CD4-positive, alpha-beta memory T cell (primary cell): ENCODE results near the gene FAM13C. TPM values are rescaled to one million over a fixed set of nuclear protein-coding genes. Genes with fewer than 3 reads are reported as not detected.

Experiments used
- CTCF ChIA-PET: fragments of 350-600 bp; sonication (Branson Sonifier 250); formaldehyde crosslinking; loops from one replicate; lab custom pipeline; 2021; ENCODE audit warnings: inconsistent platforms; ENCODE audit not compliant: partially characterized antibody; lab: Charles Lee
- POLR2A ChIA-PET: fragments of 350-600 bp; sonication (Branson Sonifier 250); formaldehyde crosslinking; loops from one replicate; lab custom pipeline; 2021; ENCODE audit not compliant: partially characterized antibody; lab: Charles Lee
- DNase-seq, 5 donors: peaks; one replicate each; pipeline versions ENCODE4 v3.0.0 to v3.0.0-alpha.2; 2020 to 2022; ENCODE audit warnings: mixed read lengths in 1 of 5
- H3K27ac ChIP-seq: one replicate; pipeline ENCODE4 v1.7.0; 2013; ENCODE audit warnings: low read depth, low read length
- H3K27me3 ChIP-seq: 2 replicates; pipeline ENCODE4 v1.7.0; 2013; ENCODE audit warnings: mild to moderate bottlenecking, low read length, moderate library complexity; ENCODE audit not compliant: insufficient read depth
- H3K36me3 ChIP-seq: 2 replicates; pipeline ENCODE4 v1.7.0; 2013; ENCODE audit warnings: mild to moderate bottlenecking, low read length, moderate library complexity; ENCODE audit not compliant: insufficient read depth
- H3K4me1 ChIP-seq: 2 replicates; pipeline ENCODE4 v1.7.0; 2013; ENCODE audit warnings: mild to moderate bottlenecking, low read length, moderate library complexity; ENCODE audit not compliant: insufficient read depth
- H3K4me3 ChIP-seq, 2 donors: one replicate each; pipeline ENCODE4 v1.7.0; 2013; ENCODE audit warnings: low read length in 2 of 2, mild to moderate bottlenecking in 1 of 2
- H3K9me3 ChIP-seq, 2 donors: one replicate each; pipeline ENCODE4 v1.7.0; 2013; ENCODE audit warnings: low read length in 2 of 2, control low read depth in 1 of 2; ENCODE audit not compliant: control insufficient read depth in 1 of 2
- H3K27ac Mint-ChIP-seq, 7 donors: one replicate each; pipeline ENCODE4 v1.8.0; 2020 to 2021; ENCODE audit warnings: mixed read lengths in 7 of 7, mild to moderate bottlenecking in 6 of 7, inconsistent platforms in 3 of 7, moderate library complexity in 3 of 7
- H3K27me3 Mint-ChIP-seq, 2 donors: one replicate each; pipeline ENCODE4 v1.8.0; 2020 to 2021; ENCODE audit warnings: mixed read lengths in 2 of 2
- H3K36me3 Mint-ChIP-seq, 2 donors: one replicate each; pipeline ENCODE4 v1.8.0; 2020 to 2021; ENCODE audit warnings: mixed read lengths in 2 of 2, inconsistent platforms in 1 of 2, mild to moderate bottlenecking in 1 of 2
- H3K4me1 Mint-ChIP-seq, 4 donors: one replicate each; pipeline ENCODE4 v1.8.0; 2020 to 2021; ENCODE audit warnings: mixed read lengths in 4 of 4, mild to moderate bottlenecking in 1 of 4
- H3K4me3 Mint-ChIP-seq, 8 donors: one replicate each; pipeline ENCODE4 v1.8.0; 2020 to 2021; ENCODE audit warnings: mixed read lengths in 8 of 8, mild to moderate bottlenecking in 7 of 8, moderate library complexity in 6 of 8, inconsistent platforms in 3 of 8
- H3K9me3 Mint-ChIP-seq, 8 donors: one replicate each; pipeline ENCODE4 v1.8.0; 2020 to 2021; ENCODE audit warnings: mixed read lengths in 8 of 8, mild to moderate bottlenecking in 5 of 8, inconsistent platforms in 3 of 8, moderate library complexity in 1 of 8
- intact Hi-C: fragments of 100-400 bp; cut with micrococcal nuclease; formaldehyde crosslinking; loops from one replicate; pipeline ENCODE4 v1.15.1; 2023
- polyA plus RNA-seq, 2 donors: library from polyadenylated mRNA; unstranded; fragments of 300-500 nt; fragmentation: Illumina TruSeq; gene quantifications; one replicate each; pipeline ENCODE4 v1.2.3, GENCODE V29; 2021
- total RNA-seq, 2 experiments: library from RNA; stranded (reverse); gene quantifications; one replicate each; pipeline ENCODE4 v1.2.3, GENCODE V29; 2021

Gene FAM13C
- total and polyA plus RNA-seq, 4 experiments from 2014 or later, result not detected

DNA sequence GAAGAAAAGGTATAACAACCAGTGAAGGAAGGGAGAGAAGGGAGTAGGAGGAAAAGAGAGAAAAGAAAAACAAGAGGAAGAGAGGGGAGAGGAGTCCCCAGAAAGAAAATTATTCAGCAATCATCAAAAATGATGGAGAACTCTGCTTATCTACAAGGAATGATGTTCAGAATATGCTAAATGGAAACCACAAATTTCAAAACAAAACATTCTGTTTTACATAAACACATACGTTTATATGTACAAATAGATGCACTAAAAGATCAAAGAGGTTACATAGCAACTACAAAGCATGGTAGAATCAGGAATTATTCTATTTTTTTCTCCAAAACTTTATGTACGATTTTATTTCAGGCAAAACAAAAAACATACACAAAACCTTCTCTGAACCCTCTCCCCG is 91.9 kb downstream of the FAM13C start:
- Mint-ChIP-seq H3K27ac (no peak overlapping the region), H3K27me3 (no peaks in the 10 kb centered on the region), H3K4me1 (no peaks in the 10 kb centered on the region), H3K4me3 (no peak overlapping the region), H3K36me3 (no peaks in the 10 kb centered on the region), H3K9me3 (peaks cover 0 to 8% (median 3%) of the 10 kb centered on the region in 8 donors)
- no peaks in the 10 kb centered on the region for H3K27me3 ChIP-seq
- CTCF ChIA-PET, result no interaction called here
- no peaks in the 10 kb centered on the region for H3K4me1 ChIP-seq
- POLR2A ChIA-PET, result no interaction called here
- H3K4me3 ChIP-seq, result no peak overlapping the region
- no peaks in the 10 kb centered on the region for H3K36me3 ChIP-seq
- intact Hi-C loops, result no loop called here
- DNase-seq, result no peak
- peaks cover 0 to 4% of the 10 kb centered on the region in 2 donors for H3K9me3 ChIP-seq
- H3K27ac ChIP-seq, result no peak overlapping the region

DNA sequence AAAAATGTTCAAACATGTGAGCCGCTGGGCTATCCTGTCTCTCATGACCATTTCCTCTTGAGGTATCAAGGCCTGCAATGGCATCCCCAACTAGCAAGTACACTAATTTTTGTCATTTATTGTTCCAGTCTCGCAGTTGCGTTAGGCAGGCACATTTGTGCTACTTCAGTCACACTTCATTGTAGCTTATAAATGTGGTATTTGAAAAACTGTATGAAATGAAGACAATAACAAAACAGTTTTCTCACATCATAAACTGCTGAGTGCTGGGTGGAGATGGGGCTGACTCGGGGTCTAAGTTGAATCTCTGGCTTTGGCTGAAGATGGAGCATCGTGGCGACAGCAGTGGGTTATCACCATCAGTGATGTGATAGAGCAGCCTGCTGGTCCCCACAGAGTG is 92.7 kb downstream of the FAM13C start:
- intact Hi-C loops, result no loop called here
- Histone ChIP-seq H3K36me3 (no peaks in the 10 kb centered on the region), H3K4me1 (no peaks in the 10 kb centered on the region), H3K27ac (no peak overlapping the region), H3K4me3 (no peak overlapping the region), H3K27me3 (no peaks in the 10 kb centered on the region), H3K9me3 (peaks cover 0 to 4% of the 10 kb centered on the region in 2 donors)
- Mint-ChIP-seq H3K4me3 (no peak overlapping the region), H3K27ac (no peak overlapping the region), H3K9me3 (peaks cover 0 to 8% (median 3%) of the 10 kb centered on the region in 8 donors), H3K27me3 (no peaks in the 10 kb centered on the region), H3K36me3 (no peaks in the 10 kb centered on the region), H3K4me1 (no peaks in the 10 kb centered on the region)
- ChIA-PET POLR2A (no interaction called here), CTCF (no interaction called here)
- no peak for DNase-seq

DNA sequence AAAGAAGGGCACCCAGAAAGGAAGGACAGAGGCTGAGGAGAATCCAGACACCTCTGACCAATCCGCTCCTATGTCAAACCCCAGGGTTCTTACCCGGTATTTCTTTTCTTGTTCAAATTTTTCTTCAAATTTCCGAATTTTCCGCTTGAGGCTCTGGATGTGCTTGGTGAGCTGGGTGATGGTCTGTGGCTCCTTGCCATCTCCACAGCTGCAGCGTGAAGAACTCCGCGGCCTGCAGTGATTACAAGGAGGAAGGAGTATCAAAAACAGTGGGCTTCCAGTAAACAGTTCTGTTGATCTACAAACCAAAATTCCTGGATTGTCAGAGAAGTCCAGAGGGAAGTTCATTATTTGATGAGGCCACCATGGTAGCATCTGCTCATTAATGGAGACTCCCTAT is 93.9 kb downstream of the FAM13C start:
- intact Hi-C loops, result no loop called here

DNA sequence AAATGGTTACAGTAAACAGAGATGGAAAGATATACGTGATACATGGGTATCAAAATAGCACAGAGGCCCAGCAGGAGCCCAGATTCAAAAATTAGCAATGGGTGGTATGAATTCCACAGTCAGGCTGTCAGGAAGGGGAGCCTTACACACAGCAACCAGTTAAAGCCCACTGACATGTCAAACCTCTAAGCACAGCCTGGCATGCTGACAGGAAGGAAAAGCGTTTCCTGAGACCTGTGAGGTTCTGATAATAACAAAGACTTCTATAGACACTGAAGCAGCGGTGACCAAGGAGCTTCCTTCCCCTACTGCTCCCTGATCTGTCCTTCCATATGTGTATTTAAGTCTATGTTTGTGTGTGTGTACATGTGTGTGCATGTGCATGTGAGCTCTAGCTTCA is 96.0 kb downstream of the FAM13C start:
- ChIA-PET POLR2A (no interaction called here), CTCF (no interaction called here)
- no peaks in the 10 kb centered on the region for H3K27me3 ChIP-seq
- intact Hi-C loops, result no loop called here
- H3K9me3 ChIP-seq, result no peaks in the 10 kb centered on the region
- no peaks in the 10 kb centered on the region for H3K36me3 ChIP-seq
- H3K4me1 Mint-ChIP-seq, result no peaks in the 10 kb centered on the region
- H3K27me3 Mint-ChIP-seq, result no peaks in the 10 kb centered on the region
- no peak overlapping the region for H3K4me3 Mint-ChIP-seq
- DNase-seq, result no peak
- H3K27ac Mint-ChIP-seq, result no peak overlapping the region
- peaks cover 0 to 11% (median 3%) of the 10 kb centered on the region in 8 donors for H3K9me3 Mint-ChIP-seq
- no peak overlapping the region for H3K4me3 ChIP-seq
- H3K4me1 ChIP-seq, result no peaks in the 10 kb centered on the region
- H3K27ac ChIP-seq, result no peak overlapping the region
- no peaks in the 10 kb centered on the region for H3K36me3 Mint-ChIP-seq

More for the DNA sequence above, 93.9 kb downstream of the FAM13C start:
- CTCF ChIA-PET, result no interaction called here
- Mint-ChIP-seq H3K36me3 (no peaks in the 10 kb centered on the region), H3K4me1 (no peaks in the 10 kb centered on the region), H3K27ac (no peak overlapping the region), H3K4me3 (no peak overlapping the region), H3K27me3 (no peaks in the 10 kb centered on the region), H3K9me3 (peaks cover 0 to 11% (median 3%) of the 10 kb centered on the region in 8 donors)
- Histone ChIP-seq H3K36me3 (no peaks in the 10 kb centered on the region), H3K27ac (no peak overlapping the region), H3K9me3 (peaks cover 0 to 4% of the 10 kb centered on the region in 2 donors), H3K4me3 (no peak overlapping the region), H3K4me1 (no peaks in the 10 kb centered on the region), H3K27me3 (no peaks in the 10 kb centered on the region)
- POLR2A ChIA-PET, result no interaction called here
- no peak for DNase-seq

DNA sequence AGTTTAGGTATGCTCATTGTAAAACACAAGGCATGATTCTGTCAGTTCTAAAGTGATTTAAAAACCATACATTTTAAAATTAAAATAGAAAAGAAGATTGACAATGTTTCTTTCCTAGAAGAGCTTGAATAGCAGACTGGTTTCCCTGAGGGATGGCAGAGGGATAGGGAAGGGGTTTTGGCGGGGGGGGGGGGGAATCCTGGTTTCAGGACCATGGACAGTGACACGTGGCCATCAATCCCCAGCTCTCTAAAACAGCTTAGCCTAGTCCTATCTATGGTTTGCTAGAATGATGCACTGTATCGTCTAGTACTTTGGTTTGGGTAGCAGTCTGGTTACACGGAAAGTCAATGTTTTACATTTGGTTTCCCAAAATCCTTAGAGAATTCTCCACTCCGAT is 97.2 kb downstream of the FAM13C start:
- H3K36me3 Mint-ChIP-seq, result no peaks in the 10 kb centered on the region

DNA sequence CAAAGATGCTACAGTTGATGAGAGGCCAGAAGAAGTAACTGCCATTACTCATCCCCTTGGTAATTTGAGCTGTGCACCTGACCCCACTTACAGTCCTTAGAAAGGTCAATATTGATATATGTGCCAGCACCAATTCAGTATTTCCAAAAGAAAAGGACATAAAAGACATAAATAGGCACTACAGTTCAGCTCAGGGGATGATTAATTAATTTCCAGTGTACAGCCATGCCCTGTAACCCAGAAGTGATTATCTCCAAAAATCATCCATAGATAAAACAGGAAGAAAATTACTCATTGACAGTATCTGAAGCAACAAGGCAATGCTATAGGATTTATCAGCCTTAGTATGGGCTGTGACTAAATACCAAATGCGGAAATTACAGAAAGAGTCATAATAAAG is 103.5 kb downstream of the FAM13C start:
- no peaks in the 10 kb centered on the region for H3K9me3 ChIP-seq
- DNase-seq, result no peak
- H3K4me1 ChIP-seq, result no peaks in the 10 kb centered on the region
- no peak overlapping the region for H3K27ac ChIP-seq
- no peaks in the 10 kb centered on the region for H3K27me3 ChIP-seq
- Mint-ChIP-seq H3K27me3 (no peaks in the 10 kb centered on the region), H3K4me3 (no peak overlapping the region), H3K4me1 (no peaks in the 10 kb centered on the region), H3K9me3 (no peaks in the 10 kb centered on the region), H3K27ac (no peak overlapping the region), H3K36me3 (no peaks in the 10 kb centered on the region)
- POLR2A ChIA-PET, result no interaction called here
- CTCF ChIA-PET, result no interaction called here
- intact Hi-C loops, result no loop called here
- H3K4me3 ChIP-seq, result no peak overlapping the region
- no peaks in the 10 kb centered on the region for H3K36me3 ChIP-seq

More for the DNA sequence above, 97.2 kb downstream of the FAM13C start:
- no peaks in the 10 kb centered on the region for H3K4me1 ChIP-seq
- ChIA-PET POLR2A (no interaction called here), CTCF (no interaction called here)
- H3K36me3 ChIP-seq, result no peaks in the 10 kb centered on the region
- H3K4me3 Mint-ChIP-seq, result no peak overlapping the region
- DNase-seq, result no peak
- H3K9me3 ChIP-seq, result no peaks in the 10 kb centered on the region
- H3K4me3 ChIP-seq, result no peak overlapping the region
- H3K4me1 Mint-ChIP-seq, result no peaks in the 10 kb centered on the region
- no peak overlapping the region for H3K27ac Mint-ChIP-seq
- no peak overlapping the region for H3K27ac ChIP-seq
- H3K9me3 Mint-ChIP-seq, result peaks cover 0 to 7% (median 3%) of the 10 kb centered on the region in 8 donors
- intact Hi-C loops, result no loop called here
- no peaks in the 10 kb centered on the region for H3K27me3 ChIP-seq
- no peaks in the 10 kb centered on the region for H3K27me3 Mint-ChIP-seq

DNA sequence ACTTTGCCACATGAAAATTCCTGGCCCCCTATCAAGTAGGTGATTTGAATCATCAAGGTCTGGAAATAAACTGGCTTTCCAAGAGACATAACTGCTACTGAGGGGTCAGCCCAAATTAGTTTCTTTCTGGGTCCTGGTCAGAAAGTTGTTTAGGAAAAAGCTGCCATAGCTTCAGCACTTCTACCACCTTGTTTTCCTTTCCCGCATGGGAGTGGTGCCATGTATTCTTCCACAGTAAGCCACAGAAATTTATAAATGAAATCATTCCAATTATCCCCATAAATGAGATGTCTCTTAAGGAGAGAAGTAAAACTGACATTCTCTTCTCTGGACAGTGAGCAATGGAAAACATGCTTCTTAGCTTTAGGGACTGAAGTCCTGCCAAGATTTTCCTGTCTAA is 105.1 kb downstream of the FAM13C start:
- no peak for DNase-seq
- H3K27me3 ChIP-seq, result no peaks in the 10 kb centered on the region
- POLR2A ChIA-PET, result no interaction called here
- H3K36me3 ChIP-seq, result no peaks in the 10 kb centered on the region
- Mint-ChIP-seq H3K27me3 (no peaks in the 10 kb centered on the region), H3K4me3 (no peak overlapping the region), H3K36me3 (no peaks in the 10 kb centered on the region), H3K27ac (no peak overlapping the region), H3K4me1 (no peaks in the 10 kb centered on the region), H3K9me3 (no peaks in the 10 kb centered on the region)
- CTCF ChIA-PET, result no interaction called here
- no peaks in the 10 kb centered on the region for H3K9me3 ChIP-seq
- no peak overlapping the region for H3K4me3 ChIP-seq
- no peak overlapping the region for H3K27ac ChIP-seq
- H3K4me1 ChIP-seq, result no peaks in the 10 kb centered on the region
- intact Hi-C loops, result no loop called here

DNA sequence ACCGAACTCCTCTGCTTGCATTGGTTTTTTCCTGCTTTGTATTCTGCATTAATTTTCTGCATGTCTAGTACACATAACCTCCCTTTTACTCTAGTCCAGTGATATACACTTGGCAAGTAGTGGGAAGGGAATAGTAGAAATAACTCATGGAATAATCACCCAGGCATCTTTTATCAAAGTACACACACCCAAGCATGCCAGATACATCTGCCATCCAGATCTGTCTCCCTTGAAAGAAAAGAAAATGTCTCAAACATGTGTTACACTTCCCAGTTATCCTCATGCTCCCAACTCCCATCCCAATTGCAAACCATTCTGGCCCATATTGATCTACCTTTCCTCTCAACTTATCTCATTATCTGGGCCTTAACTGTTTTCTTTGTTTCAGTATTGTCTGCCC is 106.9 kb downstream of the FAM13C start:
- H3K27ac ChIP-seq, result no peak overlapping the region
- Mint-ChIP-seq H3K4me1 (no peaks in the 10 kb centered on the region), H3K36me3 (no peaks in the 10 kb centered on the region), H3K4me3 (no peak overlapping the region), H3K27ac (no peak overlapping the region), H3K27me3 (no peaks in the 10 kb centered on the region), H3K9me3 (no peaks in the 10 kb centered on the region)
- intact Hi-C loops, result no loop called here
- no peak for DNase-seq
- H3K36me3 ChIP-seq, result no peaks in the 10 kb centered on the region
- ChIA-PET POLR2A (no interaction called here), CTCF (no interaction called here)
- no peaks in the 10 kb centered on the region for H3K9me3 ChIP-seq
- H3K4me3 ChIP-seq, result no peak overlapping the region
- H3K27me3 ChIP-seq, result no peaks in the 10 kb centered on the region
- no peaks in the 10 kb centered on the region for H3K4me1 ChIP-seq
